NCI-H1694 (cell line): ENCODE results near the gene CELSR1.
"Not testable (repeated sequence)": the region's sequence is repeated elsewhere in the genome, so short reads cannot be mapped to it uniquely, and the experiment has no call there.

Experiments
- DNase-seq: peaks from one replicate; lab custom pipeline; 2025; lab: John Stamatoyannopoulos, UW

CELSR1 gene

GRCh38 chr22:46416891-46417580 is 120.4 kb downstream of the CELSR1 start:
- DNase-seq, result no peak

DNA sequence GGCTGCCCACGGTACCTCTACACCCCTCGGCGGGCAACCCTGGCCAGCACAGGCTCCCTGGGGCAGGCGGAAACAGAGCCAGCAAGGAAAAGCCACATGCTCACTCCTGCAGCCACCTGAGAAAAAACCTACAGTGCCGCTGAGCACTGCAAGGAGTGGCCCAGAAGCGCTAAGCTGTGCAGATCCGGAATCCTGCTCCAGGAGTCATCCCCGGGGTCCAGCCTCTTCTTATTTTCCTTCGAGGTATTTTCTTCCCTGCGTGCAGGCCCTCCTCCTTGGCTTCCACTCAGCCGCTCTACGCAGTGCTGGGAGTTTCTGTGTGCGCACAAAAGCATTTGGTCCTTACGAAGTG is 120.9 kb downstream of the CELSR1 start:
- DNase-seq, result no peak

DNA sequence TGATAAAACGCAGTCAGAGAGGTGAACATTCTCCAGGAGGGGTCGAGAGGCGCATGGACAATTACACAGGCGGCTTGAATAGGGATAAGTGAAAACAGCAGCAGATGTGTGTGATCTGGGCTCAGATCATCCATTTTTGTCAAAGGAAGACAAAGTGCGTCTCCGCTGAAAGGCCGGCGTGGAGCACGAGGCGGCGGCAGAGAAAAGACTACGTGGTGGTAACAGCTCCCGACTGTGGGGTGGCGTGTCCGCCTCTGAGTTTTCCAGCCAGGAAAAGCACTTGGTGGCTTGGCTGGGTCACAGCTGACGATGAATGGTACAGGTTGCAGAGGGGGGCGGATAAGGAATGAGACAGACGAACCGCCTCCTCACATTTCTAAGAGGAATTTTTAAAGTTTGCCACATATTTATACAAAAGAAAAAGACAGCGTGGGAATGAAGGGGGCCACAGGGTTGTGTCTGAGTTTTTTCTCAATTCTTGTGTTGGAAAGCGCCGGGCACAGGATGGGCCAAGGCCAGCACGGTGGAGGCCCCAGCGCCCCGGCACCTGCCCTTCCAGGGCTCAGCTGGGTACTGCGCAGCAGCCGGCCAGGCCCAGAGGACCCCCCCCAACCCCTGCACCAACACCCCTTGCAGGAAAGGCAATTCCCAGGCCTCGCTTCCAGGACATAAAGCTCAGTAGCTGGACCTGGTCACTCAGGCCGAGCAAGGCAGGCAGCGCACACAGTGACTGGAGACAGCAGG is 121.5 kb downstream of the CELSR1 start:
- DNase-seq, result no peak

- DNase-seq, result no peak
These were observed 122.7 kb downstream of the CELSR1 start for GRCh38 chr22:46414704-46415103.

DNA sequence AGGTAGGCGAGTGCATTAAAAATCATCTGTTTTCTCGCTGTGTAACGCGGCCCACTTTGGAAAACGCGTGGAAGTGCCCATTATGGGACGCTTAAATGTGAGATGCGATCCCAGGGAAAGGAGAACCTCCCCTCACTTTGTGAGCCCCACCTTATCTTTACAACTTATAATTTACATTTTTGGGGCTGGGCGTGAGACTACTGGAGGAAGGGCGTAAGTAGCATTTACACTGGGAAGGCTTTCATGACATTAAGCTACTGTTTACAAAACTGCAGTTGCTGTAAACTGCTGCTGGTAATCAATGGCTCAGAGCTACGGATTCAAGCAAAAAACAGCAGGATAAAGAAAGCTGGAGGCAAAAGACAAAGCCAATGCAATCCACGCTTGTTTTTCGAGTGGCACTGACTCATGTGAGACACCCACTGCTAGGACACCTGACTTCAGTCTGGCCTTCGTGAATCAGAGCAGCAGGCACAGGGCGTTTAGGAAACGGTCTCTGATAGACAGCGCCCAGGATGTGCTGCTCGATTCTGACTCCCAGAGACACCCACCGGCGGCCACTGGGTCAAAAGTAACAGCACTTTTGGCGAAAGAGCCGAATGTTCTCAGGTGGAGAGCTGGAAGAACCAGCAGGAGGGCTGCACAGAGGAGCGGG is 123.6 kb downstream of the CELSR1 start:
- no peak for DNase-seq

DNA sequence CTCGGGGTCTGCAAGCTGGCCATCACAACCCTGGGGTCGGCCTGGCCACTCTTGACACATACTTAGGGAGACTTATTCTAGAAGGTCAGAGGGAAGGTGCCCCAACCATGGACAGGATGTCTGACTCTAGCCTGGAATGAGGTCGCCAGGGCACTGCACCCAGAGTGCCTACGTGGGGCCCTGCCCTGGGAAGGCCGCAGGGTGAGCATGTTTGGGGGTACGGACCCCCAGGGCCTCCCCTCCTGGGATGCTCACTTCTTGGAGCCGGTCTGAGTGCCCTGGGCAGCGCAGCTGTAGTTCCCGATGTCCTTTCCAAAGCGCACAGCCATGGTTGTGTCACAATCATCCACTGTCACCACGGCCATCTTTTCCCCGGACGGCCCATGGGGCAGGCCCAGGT is 126.1 kb downstream of the CELSR1 start:
- no peak for DNase-seq

DNA sequence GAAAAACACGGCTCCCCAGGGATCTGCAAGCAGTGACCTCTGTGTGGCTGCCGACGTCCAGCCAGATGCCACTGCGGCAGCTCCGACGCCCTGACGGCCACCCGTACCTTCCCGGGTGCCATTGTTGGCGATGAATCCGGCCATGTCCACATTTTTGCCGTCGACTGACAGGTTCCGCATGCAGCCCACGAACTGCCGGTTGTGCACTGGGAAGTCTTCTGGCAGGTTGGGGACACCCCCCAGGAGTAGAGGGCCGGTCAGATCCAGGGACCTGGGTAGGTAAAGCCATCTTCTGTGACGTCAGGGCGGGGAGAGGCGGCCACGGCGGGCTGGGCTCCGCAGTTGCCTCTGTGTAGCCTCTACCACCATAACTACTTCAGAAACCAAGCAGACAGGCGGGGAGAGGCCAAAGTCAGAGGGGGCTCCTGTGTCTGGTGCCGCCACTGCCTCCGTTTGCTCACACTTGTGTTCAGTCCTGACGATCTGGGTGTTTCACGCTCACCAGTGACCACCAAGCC is 127.1 kb downstream of the CELSR1 start:
- DNase-seq, result no peak

DNA sequence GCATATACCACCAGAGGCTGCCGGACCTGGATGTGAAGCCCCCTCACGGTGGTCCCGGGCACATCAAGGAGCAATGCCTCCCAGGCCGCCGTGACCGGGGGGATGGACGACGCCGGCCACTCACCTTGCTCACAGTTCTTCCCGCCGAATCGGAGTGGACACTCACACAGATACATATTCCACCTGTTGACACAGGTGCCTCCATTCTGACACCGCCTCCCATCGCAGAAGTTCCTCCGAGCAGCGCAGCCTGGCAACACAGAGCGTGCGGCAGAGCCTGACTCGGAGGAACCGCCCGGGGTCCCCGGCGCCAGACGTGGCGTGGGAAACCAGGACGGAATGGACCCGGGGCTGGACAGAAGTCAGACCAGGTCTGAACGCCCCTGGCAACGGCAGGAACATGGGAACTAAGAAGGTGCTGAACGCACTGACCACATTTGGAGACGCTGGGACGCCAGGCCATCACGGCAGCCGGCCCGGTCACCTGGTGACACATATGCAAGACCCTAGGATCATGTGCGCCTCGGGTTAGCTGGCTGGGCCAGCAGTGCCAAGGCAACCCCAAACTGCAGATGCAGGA is 127.7 kb downstream of the CELSR1 start:
- no peak for DNase-seq

- no peak for DNase-seq
These were observed 128.6 kb downstream of the CELSR1 start for GRCh38 chr22:46408568-46409506.

DNA sequence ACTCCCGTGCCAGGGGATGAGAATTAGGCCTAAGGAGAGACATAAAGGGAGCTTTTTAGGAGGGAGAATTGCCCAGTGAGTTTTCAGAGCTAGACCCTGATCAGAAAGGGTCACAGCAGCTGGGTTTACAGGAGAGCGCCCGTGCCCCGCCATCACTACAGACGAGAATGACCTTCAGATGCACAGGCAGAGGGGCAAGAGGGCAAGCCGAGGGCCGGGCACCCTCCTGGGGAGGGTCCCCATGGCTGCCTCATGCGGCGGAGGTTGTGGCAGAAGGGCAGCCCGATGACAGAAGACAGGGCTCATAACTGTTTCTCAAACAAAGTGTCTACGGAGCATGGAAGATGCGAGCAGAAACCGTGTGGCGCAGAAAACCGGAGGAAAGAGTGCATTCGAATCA is 129.7 kb downstream of the CELSR1 start:
- no peak for DNase-seq

- no peak for DNase-seq
These were observed 130.6 kb downstream of the CELSR1 start for GRCh38 chr22:46406791-46407190.

DNA sequence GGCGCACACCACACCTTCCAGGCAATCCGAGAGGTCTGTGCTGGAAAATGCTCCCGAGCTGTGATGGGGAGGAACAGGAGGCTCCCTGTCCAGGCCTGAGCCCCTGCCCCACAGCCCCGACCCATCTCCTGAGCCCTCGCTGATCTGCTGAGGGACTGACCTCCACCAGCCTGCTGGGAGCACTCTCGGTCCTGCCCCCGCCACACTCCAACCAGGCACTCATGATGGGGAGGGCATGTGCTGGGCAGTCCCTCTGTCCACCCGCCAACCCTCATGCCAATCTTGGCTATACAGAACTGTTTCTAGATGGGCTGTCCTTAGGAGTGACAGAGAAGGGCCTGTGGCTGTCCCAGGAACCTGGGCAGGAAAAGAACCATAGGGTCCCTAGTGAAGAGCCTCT is 131.1 kb downstream of the CELSR1 start:
- DNase-seq, result no peak

- no peak for DNase-seq
These were observed 131.5 kb downstream of the CELSR1 start for GRCh38 chr22:46405901-46406300.

- not testable (repeated sequence) for DNase-seq
These were observed 133.5 kb downstream of the CELSR1 start for GRCh38 chr22:46403880-46404279.

GRCh38 chr22:46402505-46402904 is 134.9 kb downstream of the CELSR1 start:
- DNase-seq, result no peak

- DNase-seq, result no peak
These were observed 136.1 kb downstream of the CELSR1 start for GRCh38 chr22:46401370-46401769.

DNA sequence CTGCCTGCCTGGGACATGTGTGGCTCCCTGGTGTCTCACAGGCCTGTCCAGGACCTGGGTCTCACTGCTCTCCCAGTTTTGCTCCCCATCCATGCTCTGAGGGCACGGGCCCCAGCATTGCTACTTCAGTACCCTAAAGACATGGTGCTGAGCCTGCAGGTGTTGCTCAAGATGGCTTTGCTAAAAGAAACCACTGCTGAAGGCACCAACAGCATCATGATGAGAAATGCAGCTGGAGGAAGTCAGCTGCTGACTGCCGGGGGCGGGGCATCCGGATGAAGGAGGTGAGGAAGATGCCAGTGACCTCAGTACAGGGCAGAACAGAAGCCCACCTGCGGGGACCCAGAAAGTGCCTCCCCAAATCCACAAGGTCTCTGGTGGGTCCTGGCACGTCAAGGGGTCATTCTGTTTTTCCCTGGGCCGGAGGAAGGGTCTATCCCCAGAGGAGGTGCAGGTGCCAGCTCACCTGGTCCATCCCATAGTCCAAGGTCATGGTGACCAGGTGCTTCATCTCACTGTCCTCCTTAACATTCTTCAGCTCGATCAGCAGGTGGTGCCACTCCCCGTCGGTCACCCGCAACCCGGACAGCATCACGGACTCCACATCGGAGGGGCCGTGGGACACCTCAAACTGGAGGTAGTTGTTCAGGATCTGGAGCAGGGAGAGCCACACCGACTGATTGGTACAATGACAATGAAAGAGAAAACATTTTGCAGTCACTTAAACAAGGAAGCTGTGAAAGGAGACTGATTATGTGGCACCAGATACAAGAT is 138.0 kb downstream of the CELSR1 start:
- DNase-seq, result no peak

DNA sequence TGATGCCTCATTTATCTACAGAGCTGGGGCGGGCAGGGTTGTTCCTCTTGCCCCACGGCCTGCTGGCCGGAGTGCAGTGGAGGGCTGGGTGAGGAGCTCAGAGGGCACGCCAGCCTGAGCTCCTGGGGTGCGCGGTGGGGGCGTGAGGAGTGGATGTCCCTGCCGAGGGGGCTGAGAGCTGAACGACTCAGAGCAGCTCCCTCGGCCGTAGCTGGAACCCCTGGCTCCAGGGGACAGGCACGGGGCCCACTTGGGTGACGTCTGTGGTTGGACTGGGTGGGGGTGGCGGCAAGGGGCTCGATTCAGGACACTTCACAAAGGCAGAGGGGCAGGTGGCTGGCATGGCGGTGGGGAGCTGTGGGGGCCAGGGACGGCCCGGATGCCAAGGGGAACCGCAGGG is 139.5 kb downstream of the CELSR1 start:
- DNase-seq, result no peak

DNA sequence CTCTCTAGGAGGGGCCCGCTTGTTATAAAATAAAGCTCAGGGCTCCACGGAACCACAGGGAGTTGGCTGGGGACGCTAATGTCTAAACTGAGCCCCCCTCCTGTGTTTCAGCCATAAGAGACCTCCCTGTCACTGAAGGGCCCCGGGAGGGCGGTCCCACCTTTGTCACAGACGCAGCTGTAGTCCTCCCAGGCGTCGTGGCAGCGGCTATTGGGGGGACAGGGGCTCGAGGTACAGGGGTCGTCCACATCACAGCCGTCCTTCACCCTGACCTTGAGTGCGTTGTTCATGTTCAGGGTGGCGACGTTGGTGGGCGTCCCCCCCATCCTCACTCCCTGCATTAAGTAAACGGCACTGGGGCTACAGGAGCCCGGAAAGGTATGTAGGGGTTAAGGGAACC is 139.9 kb downstream of the CELSR1 start:
- DNase-seq, result no peak

DNA sequence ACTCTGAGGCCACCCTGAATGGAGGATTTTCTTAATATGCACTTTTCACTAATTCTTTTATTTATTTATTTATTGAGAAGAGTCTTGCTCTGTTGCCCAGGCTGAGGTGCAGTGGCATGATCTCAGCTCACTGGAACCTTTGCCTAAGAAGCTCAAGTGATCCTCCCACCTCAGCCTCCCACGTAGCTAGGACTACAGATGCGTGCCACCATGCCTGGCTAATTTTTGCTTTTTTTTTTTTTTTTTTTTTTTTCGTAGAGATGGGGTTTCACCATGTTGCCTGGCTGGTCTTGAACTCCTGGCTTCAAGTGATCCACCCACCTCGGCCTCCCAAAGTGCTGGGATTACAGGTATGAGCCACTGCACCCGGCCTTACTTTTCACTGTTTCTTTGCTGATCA is 140.4 kb downstream of the CELSR1 start:
- not testable (repeated sequence) for DNase-seq

DNA sequence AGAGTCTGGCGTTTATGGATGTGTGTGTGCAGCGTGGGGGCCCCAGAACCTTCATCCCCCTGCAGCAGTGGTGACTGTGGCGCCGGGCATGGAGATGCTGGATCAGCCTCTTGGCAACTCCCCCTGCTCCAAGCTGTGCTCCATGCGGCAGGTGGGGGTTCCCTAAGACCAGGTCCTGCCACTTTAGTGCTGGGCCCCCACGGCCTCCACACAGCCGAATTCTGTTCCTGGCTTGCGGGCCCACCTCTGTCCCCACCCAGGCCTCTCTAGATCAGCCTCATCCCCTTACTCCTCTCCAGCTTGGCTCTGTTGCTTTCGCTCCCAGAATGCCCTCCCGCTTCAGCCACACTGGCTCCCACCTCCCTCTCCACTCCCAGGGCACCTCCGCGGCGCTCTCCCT is 142.3 kb downstream of the CELSR1 start:
- DNase-seq, result no peak
